ENCODE measurements around the gene TMEM151A.

TMEM151A gene

DNA sequence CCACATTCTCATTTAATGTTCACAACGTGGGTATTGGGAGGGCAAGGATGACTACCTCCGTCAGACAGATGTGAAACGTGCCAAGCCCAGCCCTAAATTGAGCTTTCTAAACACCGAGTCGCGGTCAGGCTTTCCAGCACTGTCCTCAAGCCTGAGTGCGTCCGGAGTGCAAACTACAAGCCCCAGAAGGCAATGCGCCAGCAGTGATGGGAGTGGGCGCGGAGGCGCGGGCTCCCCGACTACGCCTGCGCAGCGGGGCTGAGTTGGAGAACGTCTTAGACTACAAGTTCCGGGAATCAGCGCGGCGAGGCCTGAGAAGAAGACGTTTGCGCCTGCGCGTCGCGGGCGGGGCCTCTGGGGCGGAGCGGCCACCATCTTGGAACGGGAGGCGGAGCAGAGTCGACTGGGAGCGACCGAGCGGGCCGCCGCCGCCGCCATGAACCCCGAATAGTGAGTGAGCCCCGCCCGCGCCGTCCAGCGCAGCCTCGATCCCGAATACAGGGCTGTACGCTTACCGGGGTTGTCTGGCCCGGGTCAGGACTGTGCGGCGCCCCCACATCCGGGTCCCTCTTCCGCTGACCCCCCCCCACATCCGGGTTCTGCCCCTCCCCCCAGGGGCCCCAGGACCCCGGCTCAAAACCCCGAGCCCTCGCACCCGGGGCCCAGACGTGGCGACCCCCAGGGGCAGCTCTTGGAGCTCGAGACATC is 23.3 kb upstream of the TMEM151A start, which contains the start of gene RAB1B:
Gene RAB1B (plus strand): TSS at position 396 of the 708 bp plus-strand sequence. CDS start 41 bp downstream, at position 437.
- H3K23ac ChIP-seq (ENCODE audit: low read depth, low read length, poor library complexity) = peak within 1 kb of the TSS; percentile 98
- H2AK5ac ChIP-seq (ENCODE audit: low read depth, low read length) = peak within 1 kb of the TSS; percentile 66
- H2BK120ac ChIP-seq (ENCODE audit: low read depth, low read length) = no peak within 1 kb of the TSS
- H3K9ac ChIP-seq (ENCODE audit: low read depth, low read length, poor library complexity) = peak within 1 kb of the TSS; percentile 99
- peak within 1 kb of the TSS; percentile 87 to 94 for H3K4me3 ChIP-seq (ENCODE audit: low read length in 2 of 2)
- H3K36me3 ChIP-seq (replicated peaks in 1 of 2; ENCODE audit: control insufficient read depth in 2 of 2, insufficient read depth in 2 of 2, low read length in 2 of 2) = peaks cover 52 to 64% of the 10 kb centered on the region in 2 donors
- H4K91ac ChIP-seq (ENCODE audit: low read depth, low read length, poor library complexity) = no peak within 1 kb of the TSS
- H3K4me2 ChIP-seq (ENCODE audit: insufficient read depth, low read length, poor library complexity, severe bottlenecking) = peak within 1 kb of the TSS; percentile 85
- peak; percentile 100 for DNase-seq (ENCODE audit: low spot score)
- peaks cover 8% of the 10 kb centered on the region for H3K79me1 ChIP-seq (ENCODE audit: low read depth, low read length)
- peak within 1 kb of the TSS; percentile 94 for H3K4ac ChIP-seq (ENCODE audit: low read length)
- H3K27ac ChIP-seq (replicated peaks; ENCODE audit: low read length) = peak within 1 kb of the TSS; percentile 98
- no peak within 1 kb of the TSS for H4K8ac ChIP-seq (ENCODE audit: low read depth, low read length)
- H2AFZ ChIP-seq (ENCODE audit: low read length) = peak within 1 kb of the TSS; percentile 91
- H3K4me1 ChIP-seq (ENCODE audit: control insufficient read depth in 2 of 2, insufficient read depth in 1 of 2, low read depth in 1 of 2, low read length in 2 of 2) = peaks cover 6% of the 10 kb centered on the region in 2 donors
- H3K9me3 ChIP-seq (replicated peaks in 1 of 2; ENCODE audit: control insufficient read depth in 2 of 2, insufficient read depth in 1 of 2, low read depth in 1 of 2, low read length in 2 of 2) = no peaks in the 10 kb centered on the region
- peak within 1 kb of the TSS; percentile 100 for H3K18ac ChIP-seq (ENCODE audit: low read length)
- WGBS, 2 donors (ENCODE audit: extremely low coverage in 2 of 2, insufficient read length in 2 of 2, insufficient replicate concordance in 1 of 2) = no CpG with 5 or more reads among the region's 64 CpGs
- peak within 1 kb of the TSS; percentile 99 for H3K14ac ChIP-seq (ENCODE audit: low read length)
- H2BK5ac ChIP-seq (ENCODE audit: low read length) = peak within 1 kb of the TSS; percentile 98
- peak within 1 kb of the TSS; percentile 10 for H2BK12ac ChIP-seq (ENCODE audit: low read length)
- H2BK15ac ChIP-seq (ENCODE audit: low read length) = peak within 1 kb of the TSS; percentile 85
- no peaks in the 10 kb centered on the region for H3K27me3 ChIP-seq (ENCODE audit: control insufficient read depth in 3 of 3, insufficient read depth in 3 of 3, low read depth in 1 of 3, low read length in 3 of 3)

DNA sequence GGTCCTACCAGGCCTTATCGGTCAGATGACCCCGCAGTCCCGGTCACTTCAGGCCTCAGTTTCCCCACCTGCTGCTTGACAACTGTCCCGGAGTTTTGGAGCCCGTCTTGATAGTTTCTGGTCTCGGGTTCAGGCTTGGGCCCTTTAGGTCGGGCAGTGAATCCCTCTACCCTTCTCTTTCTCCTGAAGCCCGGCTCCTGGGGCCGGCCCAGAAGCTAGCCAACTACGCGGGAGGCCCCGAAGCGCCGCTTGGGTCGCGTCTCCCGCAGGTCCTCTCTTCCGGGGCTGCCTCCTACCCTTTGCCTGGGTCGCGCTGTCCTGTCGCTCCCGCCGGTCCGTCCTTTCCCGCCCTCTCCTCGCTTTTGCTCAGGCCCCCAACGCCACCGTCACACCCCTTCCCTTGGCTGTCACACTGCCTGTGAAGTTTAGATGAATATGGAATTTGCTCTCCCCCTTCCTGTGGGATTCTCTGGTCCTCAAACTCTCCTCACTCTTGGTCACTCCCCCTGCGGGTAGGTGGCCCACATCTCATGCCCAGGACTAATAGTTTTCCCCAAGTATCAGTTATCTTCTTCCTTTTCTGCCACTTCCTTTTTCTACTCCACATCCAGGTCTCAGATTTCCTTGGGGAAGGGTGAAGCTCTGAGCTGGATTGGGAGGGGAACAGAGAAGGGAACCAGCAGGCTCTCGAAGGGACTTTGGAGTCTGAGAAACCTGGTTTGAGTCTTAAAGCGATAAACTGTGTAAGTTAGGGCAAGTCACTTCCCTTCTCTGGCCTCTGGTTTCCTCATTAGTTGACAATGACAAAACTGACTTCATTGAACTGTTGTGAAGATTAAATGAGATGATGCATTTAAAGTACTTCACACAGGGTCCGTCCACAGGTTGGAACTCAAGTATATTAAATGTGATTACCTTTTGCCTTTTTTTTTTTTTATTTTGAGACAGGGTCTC is 22.5 kb upstream of the TMEM151A start:
- no peak overlapping the region for H3K14ac ChIP-seq (ENCODE audit: low read length)
- H2BK12ac ChIP-seq (ENCODE audit: low read length) = peak overlapping the region; percentile 10
- no peaks in the 10 kb centered on the region for H3K27me3 ChIP-seq (ENCODE audit: control insufficient read depth in 3 of 3, insufficient read depth in 3 of 3, low read depth in 1 of 3, low read length in 3 of 3)
- H3K4me2 ChIP-seq (ENCODE audit: insufficient read depth, low read length, poor library complexity, severe bottlenecking) = peak overlapping the region; percentile 85
- no peak overlapping the region for H2BK120ac ChIP-seq (ENCODE audit: low read depth, low read length)
- H3K79me1 ChIP-seq (ENCODE audit: low read depth, low read length) = peaks cover 8% of the 10 kb centered on the region
- DNase-seq (ENCODE audit: low spot score) = no peak
- H3K4me3 ChIP-seq (ENCODE audit: low read length in 2 of 2) = peak overlapping the region; percentile 87 to 94
- H2BK15ac ChIP-seq (ENCODE audit: low read length) = peak overlapping the region; percentile 85
- H3K9ac ChIP-seq (ENCODE audit: low read depth, low read length, poor library complexity) = peak overlapping the region; percentile 99
- peak overlapping the region; percentile 94 for H3K4ac ChIP-seq (ENCODE audit: low read length)
- WGBS, 2 donors (ENCODE audit: extremely low coverage in 2 of 2, insufficient read length in 2 of 2, insufficient replicate concordance in 1 of 2) = no CpG with 5 or more reads among the region's 32 CpGs
- peak overlapping the region; percentile 32 for H3K23ac ChIP-seq (ENCODE audit: low read depth, low read length, poor library complexity)
- peak overlapping the region; percentile 91 for H2AFZ ChIP-seq (ENCODE audit: low read length)
- H4K91ac ChIP-seq (ENCODE audit: low read depth, low read length, poor library complexity) = no peak overlapping the region
- H3K4me1 ChIP-seq (ENCODE audit: control insufficient read depth in 2 of 2, insufficient read depth in 1 of 2, low read depth in 1 of 2, low read length in 2 of 2) = peaks cover 6% of the 10 kb centered on the region in 2 donors
- H3K9me3 ChIP-seq (replicated peaks in 1 of 2; ENCODE audit: control insufficient read depth in 2 of 2, insufficient read depth in 1 of 2, low read depth in 1 of 2, low read length in 2 of 2) = no peaks in the 10 kb centered on the region
- peak overlapping the region; percentile 98 for H2BK5ac ChIP-seq (ENCODE audit: low read length)
- peak overlapping the region; percentile 98 for H3K27ac ChIP-seq (replicated peaks; ENCODE audit: low read length)
- no peak overlapping the region for H4K8ac ChIP-seq (ENCODE audit: low read depth, low read length)
- peaks cover 51 to 64% of the 10 kb centered on the region in 2 donors for H3K36me3 ChIP-seq (replicated peaks in 1 of 2; ENCODE audit: control insufficient read depth in 2 of 2, insufficient read depth in 2 of 2, low read length in 2 of 2)
- peak overlapping the region; percentile 66 for H2AK5ac ChIP-seq (ENCODE audit: low read depth, low read length)
- peak overlapping the region; percentile 95 for H3K18ac ChIP-seq (ENCODE audit: low read length)

DNA sequence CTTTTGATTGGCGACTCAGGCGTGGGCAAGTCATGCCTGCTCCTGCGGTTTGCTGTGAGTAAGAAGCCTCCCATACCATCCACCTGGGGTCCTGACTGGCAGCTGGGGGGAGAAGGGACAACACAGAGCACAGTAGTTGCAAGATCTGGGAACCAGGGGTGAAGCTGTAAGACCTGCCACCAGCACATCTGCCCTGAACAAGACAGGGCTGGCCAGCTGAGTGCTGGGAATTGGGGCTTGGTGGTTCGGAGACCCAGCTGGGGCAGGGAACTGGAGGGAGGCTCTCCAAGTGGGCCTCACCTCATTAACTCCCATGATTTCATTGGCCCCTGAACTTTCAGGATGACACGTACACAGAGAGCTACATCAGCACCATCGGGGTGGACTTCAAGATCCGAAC is 19.9 kb upstream of the TMEM151A start:
- H2BK5ac ChIP-seq (ENCODE audit: low read length) = no peak overlapping the region
- H2BK12ac ChIP-seq (ENCODE audit: low read length) = no peak overlapping the region
- no peak overlapping the region for H3K18ac ChIP-seq (ENCODE audit: low read length)
- H3K27ac ChIP-seq (replicated peaks; ENCODE audit: low read length) = no peak overlapping the region
- H2AK5ac ChIP-seq (ENCODE audit: low read depth, low read length) = no peak overlapping the region
- H3K4me1 ChIP-seq (ENCODE audit: control insufficient read depth in 2 of 2, insufficient read depth in 1 of 2, low read depth in 1 of 2, low read length in 2 of 2) = peaks cover 2 to 6% of the 10 kb centered on the region in 2 donors
- H3K4me3 ChIP-seq (ENCODE audit: low read length in 2 of 2) = no peak overlapping the region
- no peak overlapping the region for H3K4ac ChIP-seq (ENCODE audit: low read length)
- no peaks in the 10 kb centered on the region for H3K27me3 ChIP-seq (ENCODE audit: control insufficient read depth in 3 of 3, insufficient read depth in 3 of 3, low read depth in 1 of 3, low read length in 3 of 3)
- H4K8ac ChIP-seq (ENCODE audit: low read depth, low read length) = no peak overlapping the region
- H3K4me2 ChIP-seq (ENCODE audit: insufficient read depth, low read length, poor library complexity, severe bottlenecking) = no peak overlapping the region
- peaks cover 40 to 64% of the 10 kb centered on the region in 2 donors for H3K36me3 ChIP-seq (replicated peaks in 1 of 2; ENCODE audit: control insufficient read depth in 2 of 2, insufficient read depth in 2 of 2, low read length in 2 of 2)
- H3K9me3 ChIP-seq (replicated peaks in 1 of 2; ENCODE audit: control insufficient read depth in 2 of 2, insufficient read depth in 1 of 2, low read depth in 1 of 2, low read length in 2 of 2) = no peaks in the 10 kb centered on the region
- no peak for DNase-seq (ENCODE audit: low spot score)
- H3K23ac ChIP-seq (ENCODE audit: low read depth, low read length, poor library complexity) = no peak overlapping the region
- H3K79me1 ChIP-seq (ENCODE audit: low read depth, low read length) = peaks cover 7% of the 10 kb centered on the region
- no peak overlapping the region for H2AFZ ChIP-seq (ENCODE audit: low read length)
- no peak overlapping the region for H3K14ac ChIP-seq (ENCODE audit: low read length)
- no peak overlapping the region for H4K91ac ChIP-seq (ENCODE audit: low read depth, low read length, poor library complexity)
- H3K9ac ChIP-seq (ENCODE audit: low read depth, low read length, poor library complexity) = no peak overlapping the region
- no CpG with 5 or more reads among the region's 7 CpGs for WGBS, 2 donors (ENCODE audit: extremely low coverage in 2 of 2, insufficient read length in 2 of 2, insufficient replicate concordance in 1 of 2)
- H2BK120ac ChIP-seq (ENCODE audit: low read depth, low read length) = no peak overlapping the region
- H2BK15ac ChIP-seq (ENCODE audit: low read length) = no peak overlapping the region

DNA sequence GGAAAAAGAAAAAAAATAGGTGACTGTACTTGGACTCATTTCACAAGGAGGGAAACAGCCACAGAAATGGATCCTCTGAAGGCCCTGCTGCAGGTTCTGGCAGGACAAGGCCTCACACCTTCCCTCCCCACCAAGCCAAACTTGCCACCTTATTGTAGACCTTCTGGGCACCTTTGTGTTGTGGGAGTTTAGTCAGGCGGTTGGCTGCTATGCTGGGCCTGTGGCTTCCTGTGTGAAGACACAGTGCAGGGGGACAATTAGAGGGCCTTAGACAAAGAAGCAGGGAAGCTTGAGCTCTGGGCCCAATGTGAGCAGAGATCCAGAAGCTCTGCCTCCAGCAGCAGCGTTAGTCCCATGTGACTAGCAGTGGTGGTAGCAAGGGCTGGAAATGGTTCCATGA is 19.1 kb upstream of the TMEM151A start:
- H3K27ac ChIP-seq (replicated peaks; ENCODE audit: low read length) = no peak overlapping the region
- no peak overlapping the region for H2BK120ac ChIP-seq (ENCODE audit: low read depth, low read length)
- H3K36me3 ChIP-seq (replicated peaks in 1 of 2; ENCODE audit: control insufficient read depth in 2 of 2, insufficient read depth in 2 of 2, low read length in 2 of 2) = peaks cover 39 to 63% of the 10 kb centered on the region in 2 donors
- peaks cover 7% of the 10 kb centered on the region for H3K79me1 ChIP-seq (ENCODE audit: low read depth, low read length)
- no peak overlapping the region for H3K4me2 ChIP-seq (ENCODE audit: insufficient read depth, low read length, poor library complexity, severe bottlenecking)
- no peak overlapping the region for H3K4me3 ChIP-seq (ENCODE audit: low read length in 2 of 2)
- no peak overlapping the region for H3K4ac ChIP-seq (ENCODE audit: low read length)
- no peak overlapping the region for H2AFZ ChIP-seq (ENCODE audit: low read length)
- H2BK5ac ChIP-seq (ENCODE audit: low read length) = no peak overlapping the region
- H3K9ac ChIP-seq (ENCODE audit: low read depth, low read length, poor library complexity) = no peak overlapping the region
- no peak overlapping the region for H4K91ac ChIP-seq (ENCODE audit: low read depth, low read length, poor library complexity)
- no peak for DNase-seq (ENCODE audit: low spot score)
- H3K14ac ChIP-seq (ENCODE audit: low read length) = no peak overlapping the region
- H3K27me3 ChIP-seq (ENCODE audit: control insufficient read depth in 3 of 3, insufficient read depth in 3 of 3, low read depth in 1 of 3, low read length in 3 of 3) = no peaks in the 10 kb centered on the region
- H4K8ac ChIP-seq (ENCODE audit: low read depth, low read length) = no peak overlapping the region
- no peak overlapping the region for H3K18ac ChIP-seq (ENCODE audit: low read length)
- H2AK5ac ChIP-seq (ENCODE audit: low read depth, low read length) = no peak overlapping the region
- H3K23ac ChIP-seq (ENCODE audit: low read depth, low read length, poor library complexity) = no peak overlapping the region
- H2BK15ac ChIP-seq (ENCODE audit: low read length) = no peak overlapping the region
- no peaks in the 10 kb centered on the region for H3K9me3 ChIP-seq (replicated peaks in 1 of 2; ENCODE audit: control insufficient read depth in 2 of 2, insufficient read depth in 1 of 2, low read depth in 1 of 2, low read length in 2 of 2)
- peaks cover 2 to 5% of the 10 kb centered on the region in 2 donors for H3K4me1 ChIP-seq (ENCODE audit: control insufficient read depth in 2 of 2, insufficient read depth in 1 of 2, low read depth in 1 of 2, low read length in 2 of 2)
- H2BK12ac ChIP-seq (ENCODE audit: low read length) = no peak overlapping the region
- WGBS, 2 donors (ENCODE audit: extremely low coverage in 2 of 2, insufficient read length in 2 of 2, insufficient replicate concordance in 1 of 2) = no CpG with 5 or more reads among the region's 2 CpGs
